ENCODE results near the gene EPHA5.
"Not testable (repeated sequence)": the region's sequence is repeated elsewhere in the genome, so short reads cannot be mapped to it uniquely, and the experiment has no call there.

Gene EPHA5

GRCh38 chr4:65367306-65367705 is 303.0 kb downstream of the EPHA5 start:
- DNase-seq (ENCODE audit: low read depth in 2 of 2) = no peak

GRCh38 chr4:65358914-65359313 is 311.4 kb downstream of the EPHA5 start:
- DNase-seq (ENCODE audit: low read depth in 2 of 2) = no peak

GRCh38 chr4:65353098-65353497 is 317.2 kb downstream of the EPHA5 start:
- no peak for DNase-seq (ENCODE audit: low read depth in 2 of 2)

GRCh38 chr4:65344278-65344825 is 325.9 kb downstream of the EPHA5 start:
- no peak for DNase-seq (ENCODE audit: low read depth in 2 of 2)

- no peak for DNase-seq (ENCODE audit: low read depth in 2 of 2)
These were observed 326.9 kb downstream of the EPHA5 start for GRCh38 chr4:65343342-65343741.

- DNase-seq (ENCODE audit: low read depth in 2 of 2) = no peak
These were observed 328.7 kb downstream of the EPHA5 start for GRCh38 chr4:65341557-65341956.

GRCh38 chr4:65340382-65341109 is 329.7 kb downstream of the EPHA5 start:
- no peak for DNase-seq (ENCODE audit: low read depth in 2 of 2)

- DNase-seq (ENCODE audit: low read depth in 2 of 2) = no peak
These were observed 332.9 kb downstream of the EPHA5 start for GRCh38 chr4:65337371-65337770.

GRCh38 chr4:65336465-65336864 is 333.8 kb downstream of the EPHA5 start:
- no peak for DNase-seq (ENCODE audit: low read depth in 2 of 2)

GRCh38 chr4:65316534-65316933 is 353.8 kb downstream of the EPHA5 start:
- DNase-seq (ENCODE audit: low read depth in 2 of 2) = no peak

- no peak for DNase-seq (ENCODE audit: low read depth in 2 of 2)
These were observed 359.2 kb downstream of the EPHA5 start for GRCh38 chr4:65311120-65311519.

GRCh38 chr4:65310586-65310985 is 359.7 kb downstream of the EPHA5 start:
- no peak for DNase-seq (ENCODE audit: low read depth in 2 of 2)

- not testable (repeated sequence) for DNase-seq (ENCODE audit: low read depth in 2 of 2)
These were observed 361.7 kb downstream of the EPHA5 start for GRCh38 chr4:65308626-65309025.

GRCh38 chr4:65302145-65302544 is 368.1 kb downstream of the EPHA5 start:
- no peak for DNase-seq (ENCODE audit: low read depth in 2 of 2)

- no peak for DNase-seq (ENCODE audit: low read depth in 2 of 2)
These were observed 374.0 kb downstream of the EPHA5 start for GRCh38 chr4:65296246-65296645.

GRCh38 chr4:65287071-65287470 is 383.2 kb downstream of the EPHA5 start:
- DNase-seq (ENCODE audit: low read depth in 2 of 2) = no peak
